HepG2 (cell line): ENCODE data around the gene S1PR3. TPM values are rescaled to one million over a fixed set of nuclear protein-coding genes. Genes with fewer than 3 reads are reported as not detected.

ENCODE experiments used
- ATAC-seq: fragments of 200-7000 bp; cut with Tn5 transposase; 3 replicates; pipeline ENCODE4 v1.9.1; 2020; ENCODE audit warnings: mild to moderate bottlenecking, moderate library complexity
- BruUV-seq: library from RNA; stranded (reverse); fragments of 400-500 nt; replicated peaks from 2 replicates; lab custom pipeline; 2021; lab: Mats Ljungman, UMichigan
- CTCF ChIA-PET: fragments of 300-600 bp; formaldehyde crosslinking; extraction: SDS; loops from one replicate; lab custom pipeline; 2021; ENCODE audit warnings: low total read pairs, inconsistent platforms, low intra/inter-chr PET ratio; lab: Yijun Ruan, JAX
- POLR2A ChIA-PET: fragments of 350-600 bp; sonication (Branson Sonifier 250); formaldehyde crosslinking; loops from one replicate; lab custom pipeline; 2020; ENCODE audit warnings: antibody characterized with exemption, inconsistent platforms; lab: Yijun Ruan, JAX
- DNase-seq: peaks from one replicate; pipeline ENCODE4 v3.0.0-alpha.2; 2015; ENCODE audit warnings: low spot score
- FAIRE-seq: peaks from 3 replicates; lab custom pipeline; 2011; peaks lifted over from hg19 to GRCh38; lab: Jason Lieb, UNC
- H2AFZ ChIP-seq: one replicate; pipeline ENCODE4 v1.6.1; 2011; ENCODE audit warnings: low read length, inconsistent platforms
- H3K27ac ChIP-seq: fragments of 300-600 bp; 3 replicates; pipeline ENCODE4 v1.8.0; 2011; ENCODE audit warnings: mixed run types, mild to moderate bottlenecking, mixed read lengths, low read length, inconsistent platforms; ENCODE audit not compliant: insufficient read depth; ENCODE audit errors: extremely low read length
- H3K27me3 ChIP-seq, 2 experiments: fragments of 200-600 bp in 1 of 2; 2 replicates in 1 of 2; 3 replicates in 1 of 2; pipeline versions ENCODE4 v1.6.0 to v1.8.0; 2011; ENCODE audit warnings: low read length in 2 of 2, mild to moderate bottlenecking in 2 of 2, moderate library complexity in 2 of 2, inconsistent platforms in 1 of 2; ENCODE audit not compliant: insufficient read depth in 2 of 2, control insufficient read depth in 1 of 2
- H3K36me3 ChIP-seq, 2 experiments: fragments of 200-600 bp in 1 of 2; replicated peaks in 1 of 2; 2 replicates in 1 of 2; 3 replicates in 1 of 2; pipeline versions ENCODE4 v1.5.1 to v1.8.0; 2011; ENCODE audit warnings: low read length in 2 of 2, inconsistent platforms in 1 of 2; ENCODE audit not compliant: insufficient read depth in 2 of 2, control insufficient read depth in 1 of 2
- H3K4me1 ChIP-seq: 2 replicates; pipeline ENCODE4 v1.5.1; 2012; ENCODE audit warnings: low read length, inconsistent platforms; ENCODE audit not compliant: insufficient read depth
- H3K4me2 ChIP-seq: 2 replicates; pipeline ENCODE4 v1.6.0; 2011; ENCODE audit warnings: low read depth, low read length, inconsistent platforms
- H3K4me3 ChIP-seq, 3 experiments: fragments of 200-600 bp in 1 of 3; sonication (generic), shearing (Covaris generic) in 1 of 3; replicated peaks in 1 of 3; 2 replicates each; pipeline ENCODE4 v1.5.1; 2011 to 2016; ENCODE audit warnings: low read length in 3 of 3, inconsistent platforms in 2 of 3, low read depth in 2 of 3, mild to moderate bottlenecking in 2 of 3, control low read depth in 1 of 3, mixed read lengths in 1 of 3; ENCODE audit not compliant: insufficient read depth in 1 of 3
- H3K79me2 ChIP-seq: one replicate; pipeline ENCODE4 v1.6.1; 2011; ENCODE audit warnings: low read length, inconsistent platforms; ENCODE audit not compliant: insufficient read depth
- H3K9ac ChIP-seq: 2 replicates; pipeline ENCODE4 v1.6.0; 2011; ENCODE audit warnings: mild to moderate bottlenecking, low read depth, low read length, inconsistent platforms; ENCODE audit not compliant: insufficient read depth
- H3K9me3 ChIP-seq: 2 replicates; pipeline ENCODE4 v1.5.1; 2012; ENCODE audit warnings: mild to moderate bottlenecking, low read length
- H4K20me1 ChIP-seq: 2 replicates; pipeline ENCODE4 v1.6.0; 2011; ENCODE audit warnings: inconsistent platforms, mild to moderate bottlenecking, low read length, moderate library complexity; ENCODE audit not compliant: insufficient read depth
- DNMT3B ChIP-seq: conservative IDR thresholded peaks from 2 replicates; pipeline ENCODE4 v1.6.1; 2016; ENCODE audit warnings: missing biosample characterization, control low read depth
- EZH2 ChIP-seq: conservative IDR thresholded peaks from 2 replicates; pipeline ENCODE4 v1.6.1; 2012; ENCODE audit warnings: mild to moderate bottlenecking, low read depth, low read length, moderate library complexity
- KAT7 ChIP-seq: IDR thresholded peaks from 2 replicates; pipeline ENCODE4 v1.6.1; 2018; ENCODE audit warnings: borderline replicate concordance, missing compliant biosample characterization
- MTF1 ChIP-seq: sonication (generic); formaldehyde crosslinking; IDR thresholded peaks from 2 replicates; pipeline ENCODE4 v1.5.0; 2020; ENCODE audit warnings: missing genetic modification reagents
- RAD21 ChIP-seq: fragments of 450-650 bp; formaldehyde crosslinking; IDR thresholded peaks from 2 replicates; pipeline ENCODE4 v1.5.0; 2020; ENCODE audit warnings: mild to moderate bottlenecking
- RARG ChIP-seq: sonication (generic); formaldehyde crosslinking; IDR thresholded peaks from 2 replicates; pipeline ENCODE4 v1.4.0; 2020; ENCODE audit warnings: low read depth, mild to moderate bottlenecking, missing genetic modification reagents
- SETDB1 ChIP-seq: sonication (generic); formaldehyde crosslinking; IDR thresholded peaks from 2 replicates; pipeline ENCODE4 v1.5.1; 2020; ENCODE audit warnings: missing genetic modification reagents, mild to moderate bottlenecking, borderline replicate concordance
- SRSF4 ChIP-seq: fragments of 200-400 bp; formaldehyde crosslinking; IDR thresholded peaks from one replicate; pipeline ENCODE4 v1.6.1; 2018; ENCODE audit warnings: mild to moderate bottlenecking, low read depth, low read length, moderate library complexity; ENCODE audit not compliant: poor library complexity, severe bottlenecking
- ZFP62 ChIP-seq: sonication (generic); formaldehyde crosslinking; IDR thresholded peaks from 2 replicates; pipeline ENCODE4 v1.4.0; 2020; ENCODE audit warnings: missing genetic modification reagents
- ZNF773 ChIP-seq: sonication (generic); formaldehyde crosslinking; IDR thresholded peaks from 2 replicates; pipeline ENCODE4 v1.4.0; 2020; ENCODE audit warnings: missing genetic modification reagents, borderline replicate concordance
- ZNF781 ChIP-seq: sonication (generic); formaldehyde crosslinking; IDR thresholded peaks from 2 replicates; pipeline ENCODE4 v1.5.1; 2020; ENCODE audit warnings: borderline replicate concordance, mild to moderate bottlenecking, missing genetic modification reagents; ENCODE audit errors: not compliant biosample characterization
- ZNF883 ChIP-seq: sonication (generic); formaldehyde crosslinking; IDR thresholded peaks from 2 replicates; pipeline ENCODE4 v1.5.1; 2020; ENCODE audit warnings: mild to moderate bottlenecking, missing genetic modification reagents; ENCODE audit errors: not compliant biosample characterization
- WGBS: methylation state at CpG from one replicate; pipeline ENCODE4 v1.1.6; 2017; ENCODE audit warnings: low lambda C conversion rate; 5-methylcytosine and 5-hydroxymethylcytosine counted together
- in situ Hi-C: cut with HindIII; loops from 2 replicates; pipeline ENCODE4 v1.10.0; 2017; ENCODE audit warnings: low pct_unique_long_range_greater_than_20kb; ENCODE audit not compliant: extremely low pct_ligation_motif_present
- intact Hi-C: fragments of 100-400 bp; cut with micrococcal nuclease; formaldehyde crosslinking; loops from one replicate; pipeline ENCODE4 v1.10.0; 2022; ENCODE audit not compliant: unreplicated experiment
- polyA plus RNA-seq, 8 experiments: library from polyadenylated mRNA; depleted of rRNA in 3 of 8; stranded (reverse) in 7 of 8; unstranded in 1 of 8; fragments of >200 nt; fragmentation: Illumina TruSeq in 4 of 8; extraction: Trizol in 4 of 8; gene quantifications; 2 replicates each; pipeline versions ENCODE4 v1.2.1 to v1.2.3, GENCODE V29; 2011 to 2016; ENCODE audit warnings: low read depth in 4 of 8, missing spikeins in 1 of 8, mixed read lengths in 1 of 8; ENCODE audit not compliant: insufficient read depth in 1 of 8
- total RNA-seq, 5 experiments: library from RNA; depleted of rRNA; stranded (reverse); fragments of >200 nt; fragmentation: Illumina TruSeq; extraction: Trizol; gene quantifications; 2 replicates each; pipeline ENCODE4 v1.2.3, GENCODE V29; 2016; ENCODE audit warnings: low read depth in 1 of 5
- TF ChIP-seq, protein P1 (sequence below): fragments of 450-650 bp; IDR thresholded peaks from 2 replicates; pipeline ENCODE4 v1.6.1; 2017; ENCODE audit warnings: mild to moderate bottlenecking
- TF ChIP-seq, protein P2 (sequence below): sonication (generic); formaldehyde crosslinking; IDR thresholded peaks from 2 replicates; pipeline ENCODE4 v1.5.0; 2020; ENCODE audit warnings: mild to moderate bottlenecking, missing genetic modification reagents
- TF ChIP-seq, protein P3 (sequence below): sonication (generic); formaldehyde crosslinking; IDR thresholded peaks from 2 replicates; pipeline ENCODE4 v1.9.0; 2021; ENCODE audit warnings: missing genetic modification reagents, mild to moderate bottlenecking, borderline replicate concordance

Gene S1PR3
- total and polyA plus RNA-seq, 2 of the 13 experiments (the other 11 are each of a cell fraction or from before 2014, with no cell fraction given): 0.02 TPM; not detected in 1

DNA sequence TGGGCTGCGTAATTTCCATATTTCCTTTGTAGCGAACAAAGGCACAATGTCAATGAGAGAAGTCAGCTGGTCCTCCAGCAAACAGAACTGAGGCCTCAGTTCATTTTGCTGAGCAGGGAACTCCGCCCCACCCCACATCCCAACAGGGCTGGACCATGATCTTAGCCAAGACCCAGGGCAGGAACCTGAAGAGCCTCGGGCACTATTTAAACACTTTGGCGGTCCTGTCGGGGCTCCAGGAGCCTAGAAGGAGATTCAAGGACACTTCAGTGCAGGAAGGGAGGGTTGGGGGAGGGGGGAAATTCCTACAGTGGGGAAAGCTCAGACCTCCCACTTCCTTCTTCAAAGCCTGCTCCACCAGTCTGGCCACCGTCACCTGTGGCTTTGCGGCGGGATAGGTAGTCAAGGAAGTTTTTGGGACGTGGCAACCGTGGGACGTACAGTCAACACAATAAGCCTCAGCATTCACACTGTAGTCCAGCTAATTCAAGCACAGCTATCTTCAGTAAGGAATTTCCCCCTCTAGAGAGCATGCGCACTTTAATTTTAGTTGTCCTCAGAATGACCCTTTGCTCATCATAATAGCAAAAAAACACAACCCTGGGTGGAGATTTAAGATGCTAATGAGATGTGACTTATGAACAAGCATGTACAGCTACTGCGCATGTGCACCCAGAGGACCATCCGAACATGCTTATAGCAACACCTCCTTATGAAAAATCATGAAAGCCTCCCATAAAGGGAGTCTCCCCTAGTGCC lies 30.9 kb downstream of the S1PR3 start:
- Histone ChIP-seq H3K79me2 (no peaks in the 10 kb centered on the region), H4K20me1 (no peaks in the 10 kb centered on the region), H3K36me3 (no peaks in the 10 kb centered on the region), H3K4me3 (no peak overlapping the region), H3K9ac (no peak overlapping the region), H3K9me3 (no peaks in the 10 kb centered on the region), H3K27ac (no peak overlapping the region), H3K27me3 (no peaks in the 10 kb centered on the region), H3K4me1 (no peaks in the 10 kb centered on the region), H3K4me2 (no peak overlapping the region), H2AFZ (no peak overlapping the region)
- intact Hi-C loops: no loop called here
- 62% methylated on average over 15 of the region's 15 CpGs for WGBS
- TF ChIP-seq ZFP62 (CRISPR knock-in tag) (no peak), ZNF883 (CRISPR knock-in tag) (no peak), KAT7 (no peak), ZNF773 (CRISPR knock-in tag) (no peak), RARG (no peak), SETDB1 (CRISPR knock-in tag) (no peak), SRSF4 (no peak), DNMT3B (CRISPR knock-in tag) (no peak), ZNF781 (no peak), RAD21 (no peak), MTF1 (CRISPR knock-in tag) (no peak), EZH2 (no peak)
- TF ChIP-seq, protein P1, sequence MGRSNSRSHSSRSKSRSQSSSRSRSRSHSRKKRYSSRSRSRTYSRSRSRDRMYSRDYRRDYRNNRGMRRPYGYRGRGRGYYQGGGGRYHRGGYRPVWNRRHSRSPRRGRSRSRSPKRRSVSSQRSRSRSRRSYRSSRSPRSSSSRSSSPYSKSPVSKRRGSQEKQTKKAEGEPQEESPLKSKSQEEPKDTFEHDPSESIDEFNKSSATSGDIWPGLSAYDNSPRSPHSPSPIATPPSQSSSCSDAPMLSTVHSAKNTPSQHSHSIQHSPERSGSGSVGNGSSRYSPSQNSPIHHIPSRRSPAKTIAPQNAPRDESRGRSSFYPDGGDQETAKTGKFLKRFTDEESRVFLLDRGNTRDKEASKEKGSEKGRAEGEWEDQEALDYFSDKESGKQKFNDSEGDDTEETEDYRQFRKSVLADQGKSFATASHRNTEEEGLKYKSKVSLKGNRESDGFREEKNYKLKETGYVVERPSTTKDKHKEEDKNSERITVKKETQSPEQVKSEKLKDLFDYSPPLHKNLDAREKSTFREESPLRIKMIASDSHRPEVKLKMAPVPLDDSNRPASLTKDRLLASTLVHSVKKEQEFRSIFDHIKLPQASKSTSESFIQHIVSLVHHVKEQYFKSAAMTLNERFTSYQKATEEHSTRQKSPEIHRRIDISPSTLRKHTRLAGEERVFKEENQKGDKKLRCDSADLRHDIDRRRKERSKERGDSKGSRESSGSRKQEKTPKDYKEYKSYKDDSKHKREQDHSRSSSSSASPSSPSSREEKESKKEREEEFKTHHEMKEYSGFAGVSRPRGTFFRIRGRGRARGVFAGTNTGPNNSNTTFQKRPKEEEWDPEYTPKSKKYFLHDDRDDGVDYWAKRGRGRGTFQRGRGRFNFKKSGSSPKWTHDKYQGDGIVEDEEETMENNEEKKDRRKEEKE: no peak
- TF ChIP-seq, protein P2, sequence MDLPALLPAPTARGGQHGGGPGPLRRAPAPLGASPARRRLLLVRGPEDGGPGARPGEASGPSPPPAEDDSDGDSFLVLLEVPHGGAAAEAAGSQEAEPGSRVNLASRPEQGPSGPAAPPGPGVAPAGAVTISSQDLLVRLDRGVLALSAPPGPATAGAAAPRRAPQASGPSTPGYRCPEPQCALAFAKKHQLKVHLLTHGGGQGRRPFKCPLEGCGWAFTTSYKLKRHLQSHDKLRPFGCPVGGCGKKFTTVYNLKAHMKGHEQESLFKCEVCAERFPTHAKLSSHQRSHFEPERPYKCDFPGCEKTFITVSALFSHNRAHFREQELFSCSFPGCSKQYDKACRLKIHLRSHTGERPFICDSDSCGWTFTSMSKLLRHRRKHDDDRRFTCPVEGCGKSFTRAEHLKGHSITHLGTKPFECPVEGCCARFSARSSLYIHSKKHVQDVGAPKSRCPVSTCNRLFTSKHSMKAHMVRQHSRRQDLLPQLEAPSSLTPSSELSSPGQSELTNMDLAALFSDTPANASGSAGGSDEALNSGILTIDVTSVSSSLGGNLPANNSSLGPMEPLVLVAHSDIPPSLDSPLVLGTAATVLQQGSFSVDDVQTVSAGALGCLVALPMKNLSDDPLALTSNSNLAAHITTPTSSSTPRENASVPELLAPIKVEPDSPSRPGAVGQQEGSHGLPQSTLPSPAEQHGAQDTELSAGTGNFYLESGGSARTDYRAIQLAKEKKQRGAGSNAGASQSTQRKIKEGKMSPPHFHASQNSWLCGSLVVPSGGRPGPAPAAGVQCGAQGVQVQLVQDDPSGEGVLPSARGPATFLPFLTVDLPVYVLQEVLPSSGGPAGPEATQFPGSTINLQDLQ (CRISPR knock-in tag): no peak
- TF ChIP-seq, protein P3, sequence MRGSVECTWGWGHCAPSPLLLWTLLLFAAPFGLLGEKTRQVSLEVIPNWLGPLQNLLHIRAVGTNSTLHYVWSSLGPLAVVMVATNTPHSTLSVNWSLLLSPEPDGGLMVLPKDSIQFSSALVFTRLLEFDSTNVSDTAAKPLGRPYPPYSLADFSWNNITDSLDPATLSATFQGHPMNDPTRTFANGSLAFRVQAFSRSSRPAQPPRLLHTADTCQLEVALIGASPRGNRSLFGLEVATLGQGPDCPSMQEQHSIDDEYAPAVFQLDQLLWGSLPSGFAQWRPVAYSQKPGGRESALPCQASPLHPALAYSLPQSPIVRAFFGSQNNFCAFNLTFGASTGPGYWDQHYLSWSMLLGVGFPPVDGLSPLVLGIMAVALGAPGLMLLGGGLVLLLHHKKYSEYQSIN (CRISPR knock-in tag): no peak
- ChIA-PET CTCF (no interaction called here), POLR2A (no interaction called here)
- ATAC-seq: no peak
- no peak for DNase-seq
- FAIRE-seq: no peak
- in situ Hi-C loops: no loop called here
- BruUV-seq: no TSS peak
